ENCODE measurements around the gene AKNAD1. TPM values are rescaled to one million over a fixed set of nuclear protein-coding genes. Genes with fewer than 3 reads are reported as not detected.

The AKNAD1 gene
- total and polyA plus RNA-seq, 10 of the 15 experiments (the other 5 are each of a cell fraction or from before 2014, with no cell fraction given) = 0.05 to 0.13 (median 0.10) TPM; not detected in 7

- TF ChIP-seq CUX1 (IDR thresholded peaks at IDR 0.05; ENCODE audit: insufficient replicate concordance, low read depth, low read length) (no peak), ZZZ3 (IDR thresholded peaks at IDR 0.05; ENCODE audit: control insufficient read depth, insufficient read length, low read depth) (no peak), TARDBP (IDR thresholded peaks at IDR 0.05; ENCODE audit: borderline replicate concordance) (no peak), YY1 (IDR thresholded peaks at IDR 0.05; ENCODE audit: low read depth, low read length) (no peak), DPF2 (IDR thresholded peaks at IDR 0.05) (no peak), E2F4 (IDR thresholded peaks at IDR 0.05; ENCODE audit: low read depth, low read length) (no peak)
These were observed 39.6 kb upstream of the AKNAD1 start (continued) for GRCh38 chr1:108896146-108897145.

Data from GM12878 (cell line).